Measurements from ENCODE around the gene PRKCA.
A peak's percentile ranks its signal among the peaks of the same experiment; 100 is the strongest.

Gene PRKCA

DNA sequence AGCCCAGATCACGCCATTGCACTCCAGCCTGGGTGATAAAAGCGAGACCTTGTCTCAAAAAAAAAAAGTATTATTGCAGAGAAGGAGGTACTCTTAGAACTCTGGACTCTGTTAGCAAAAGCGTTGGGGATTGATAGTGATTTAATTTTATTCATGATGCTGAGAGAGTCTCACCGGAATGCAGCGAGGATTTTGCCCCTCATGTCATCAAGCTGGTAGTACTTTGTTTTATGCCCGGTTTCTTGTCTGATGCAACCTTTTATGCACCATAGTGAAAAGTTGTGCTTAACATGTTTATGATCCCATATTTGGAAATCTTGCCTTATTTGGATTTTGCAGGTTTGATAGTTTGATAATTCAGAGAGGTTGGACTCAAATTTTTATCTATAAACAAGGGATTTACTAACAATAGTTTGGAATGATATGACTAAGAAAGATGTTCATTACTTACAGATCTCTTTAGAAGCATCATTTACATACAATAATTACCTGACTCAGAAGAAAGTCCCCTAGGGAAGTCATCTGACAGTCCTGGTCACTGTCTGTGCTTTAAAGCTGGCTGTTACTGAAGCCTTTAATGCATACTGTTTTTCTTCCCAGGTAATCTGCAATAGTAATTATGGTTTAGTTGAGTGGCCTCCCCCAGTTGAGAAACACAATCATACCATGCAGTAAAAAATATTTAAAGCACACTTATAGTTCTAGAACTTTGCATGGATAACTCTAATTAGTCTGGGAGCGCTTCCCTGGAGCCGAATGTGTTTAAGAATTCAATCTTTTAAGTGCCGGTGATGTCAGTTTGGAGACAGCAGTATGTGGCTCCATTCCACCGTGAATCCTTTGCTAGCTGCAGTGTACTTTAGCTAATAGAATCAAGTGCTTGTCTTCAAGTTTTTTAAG is 120.9 kb downstream of the PRKCA start:
- ATAC-seq (ENCODE audit: low read depth) (no peak), DNase-seq (ENCODE audit: low spot score) (no peak)
- TF ChIP-seq, protein P1, sequence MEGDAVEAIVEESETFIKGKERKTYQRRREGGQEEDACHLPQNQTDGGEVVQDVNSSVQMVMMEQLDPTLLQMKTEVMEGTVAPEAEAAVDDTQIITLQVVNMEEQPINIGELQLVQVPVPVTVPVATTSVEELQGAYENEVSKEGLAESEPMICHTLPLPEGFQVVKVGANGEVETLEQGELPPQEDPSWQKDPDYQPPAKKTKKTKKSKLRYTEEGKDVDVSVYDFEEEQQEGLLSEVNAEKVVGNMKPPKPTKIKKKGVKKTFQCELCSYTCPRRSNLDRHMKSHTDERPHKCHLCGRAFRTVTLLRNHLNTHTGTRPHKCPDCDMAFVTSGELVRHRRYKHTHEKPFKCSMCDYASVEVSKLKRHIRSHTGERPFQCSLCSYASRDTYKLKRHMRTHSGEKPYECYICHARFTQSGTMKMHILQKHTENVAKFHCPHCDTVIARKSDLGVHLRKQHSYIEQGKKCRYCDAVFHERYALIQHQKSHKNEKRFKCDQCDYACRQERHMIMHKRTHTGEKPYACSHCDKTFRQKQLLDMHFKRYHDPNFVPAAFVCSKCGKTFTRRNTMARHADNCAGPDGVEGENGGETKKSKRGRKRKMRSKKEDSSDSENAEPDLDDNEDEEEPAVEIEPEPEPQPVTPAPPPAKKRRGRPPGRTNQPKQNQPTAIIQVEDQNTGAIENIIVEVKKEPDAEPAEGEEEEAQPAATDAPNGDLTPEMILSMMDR (IDR thresholded peaks at IDR 0.05; ENCODE audit: poor library complexity, severe bottlenecking) = no peak
- no peaks in the 10 kb centered on the region for H3K9me3 ChIP-seq (ENCODE audit: severe bottlenecking)
- peak overlapping the region; percentile 53 for H3K27ac ChIP-seq (ENCODE audit: poor library complexity, severe bottlenecking)
- no peaks in the 10 kb centered on the region for H3K27me3 ChIP-seq (ENCODE audit: insufficient read depth, poor library complexity, severe bottlenecking)
- no peak overlapping the region for H3K4me3 ChIP-seq (ENCODE audit: severe bottlenecking)
- no peaks in the 10 kb centered on the region for H3K36me3 ChIP-seq (ENCODE audit: low read depth)
- peaks cover 18% of the 10 kb centered on the region for H3K4me1 ChIP-seq (ENCODE audit: insufficient read depth, poor library complexity, severe bottlenecking)

DNA sequence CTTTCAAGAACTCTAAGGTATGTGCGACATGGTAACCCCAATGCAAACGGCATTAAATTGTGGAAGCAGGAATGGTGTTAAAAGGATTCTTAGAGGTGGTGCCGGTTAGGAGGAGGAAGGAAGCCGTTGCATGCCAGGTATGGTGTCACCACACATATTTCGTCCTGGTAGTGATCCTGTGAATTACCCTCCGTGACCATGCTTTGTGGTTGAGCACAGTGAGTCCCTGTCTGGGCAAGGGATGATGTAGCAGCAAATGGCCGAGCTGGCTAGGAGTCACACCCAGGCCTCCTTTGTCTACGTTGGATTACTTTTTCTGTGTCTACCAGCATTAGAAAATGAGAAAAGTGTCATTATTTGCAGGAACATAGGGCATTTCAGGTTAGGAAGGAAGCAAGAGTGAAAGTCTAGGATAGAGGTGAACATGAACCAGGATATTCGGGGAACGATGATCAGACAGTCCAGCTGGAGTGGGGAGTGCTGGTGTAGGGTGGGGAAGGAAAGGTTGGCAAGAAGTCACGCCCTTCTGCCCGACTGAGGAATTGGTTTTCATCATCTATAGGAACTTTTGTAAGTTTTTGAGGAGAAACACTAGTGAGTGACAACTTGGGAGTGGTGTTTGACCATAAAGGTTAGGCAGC is 123.5 kb downstream of the PRKCA start:
- Histone ChIP-seq H3K4me1 (ENCODE audit: insufficient read depth, poor library complexity, severe bottlenecking) (peaks cover 19% of the 10 kb centered on the region), H3K4me3 (ENCODE audit: severe bottlenecking) (no peak overlapping the region), H3K27ac (ENCODE audit: poor library complexity, severe bottlenecking) (no peak overlapping the region), H3K27me3 (ENCODE audit: insufficient read depth, poor library complexity, severe bottlenecking) (no peaks in the 10 kb centered on the region), H3K9me3 (ENCODE audit: severe bottlenecking) (no peaks in the 10 kb centered on the region), H3K36me3 (ENCODE audit: low read depth) (no peaks in the 10 kb centered on the region)
- no peak for ATAC-seq (ENCODE audit: low read depth)
- no peak for DNase-seq (ENCODE audit: low spot score)
- TF ChIP-seq, protein P1 (IDR thresholded peaks at IDR 0.05; ENCODE audit: poor library complexity, severe bottlenecking) = no peak

DNA sequence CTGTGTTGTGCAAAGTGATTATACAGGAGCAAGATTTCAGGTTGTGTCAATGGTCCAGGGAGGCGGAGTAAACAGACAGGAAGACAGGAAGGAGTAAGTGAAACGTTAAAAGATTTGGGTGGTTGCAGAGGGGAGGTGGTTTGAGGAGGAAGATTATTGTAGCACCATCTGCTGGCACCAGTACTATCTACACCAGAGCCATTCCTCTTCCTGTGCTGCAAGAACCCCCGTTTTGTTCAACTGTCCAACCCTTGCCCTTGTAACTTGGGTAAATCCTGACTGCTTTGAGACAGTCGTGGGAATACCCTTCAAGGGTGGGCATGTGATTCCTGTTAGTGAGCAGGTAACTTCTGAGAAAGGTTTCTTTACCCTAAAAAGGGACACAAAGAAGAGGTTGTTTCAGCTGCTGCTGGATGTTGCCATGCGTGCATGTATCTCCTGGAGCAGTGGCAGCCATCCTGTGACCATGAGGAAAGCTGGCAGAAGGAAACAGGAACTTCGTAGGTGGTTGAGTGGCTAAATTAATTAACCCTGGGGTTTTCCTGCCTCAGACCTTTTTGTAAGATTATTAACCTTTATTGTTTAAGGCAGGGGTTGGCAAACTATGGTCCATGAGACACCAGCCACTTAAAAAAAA is 124.1 kb downstream of the PRKCA start:
- ATAC-seq (ENCODE audit: low read depth) = no peak
- Histone ChIP-seq H3K27ac (ENCODE audit: poor library complexity, severe bottlenecking) (no peak overlapping the region), H3K4me3 (ENCODE audit: severe bottlenecking) (no peak overlapping the region), H3K27me3 (ENCODE audit: insufficient read depth, poor library complexity, severe bottlenecking) (no peaks in the 10 kb centered on the region), H3K36me3 (ENCODE audit: low read depth) (no peaks in the 10 kb centered on the region), H3K4me1 (ENCODE audit: insufficient read depth, poor library complexity, severe bottlenecking) (peaks cover 24% of the 10 kb centered on the region), H3K9me3 (ENCODE audit: severe bottlenecking) (no peaks in the 10 kb centered on the region)
- DNase-seq (ENCODE audit: low spot score) = no peak
- TF ChIP-seq, protein P1 (IDR thresholded peaks at IDR 0.05; ENCODE audit: poor library complexity, severe bottlenecking) = peak; percentile 24

DNA sequence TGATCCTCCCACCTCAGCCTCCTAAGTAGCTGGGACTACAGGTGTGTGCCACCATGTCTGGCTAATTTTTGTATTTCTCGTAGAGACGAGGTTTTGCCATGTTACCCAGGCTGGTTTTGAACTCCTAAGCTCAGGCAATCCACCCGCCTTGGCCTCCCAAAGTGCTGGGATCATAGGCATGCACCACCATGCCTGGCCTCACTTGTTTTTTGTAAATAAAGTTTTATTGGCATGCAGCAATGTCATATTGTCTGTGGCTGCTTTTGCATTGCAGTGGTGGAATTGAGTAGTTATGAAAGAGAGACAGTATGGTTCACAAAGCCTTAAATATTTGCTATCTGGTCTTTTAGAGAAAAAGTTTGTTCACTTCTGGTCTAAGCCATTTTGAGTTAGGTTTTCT is 124.7 kb downstream of the PRKCA start:
- ATAC-seq (ENCODE audit: low read depth) (no peak), DNase-seq (ENCODE audit: low spot score) (no peak)
- Histone ChIP-seq H3K27me3 (ENCODE audit: insufficient read depth, poor library complexity, severe bottlenecking) (no peaks in the 10 kb centered on the region), H3K9me3 (ENCODE audit: severe bottlenecking) (no peaks in the 10 kb centered on the region), H3K4me1 (ENCODE audit: insufficient read depth, poor library complexity, severe bottlenecking) (peaks cover 24% of the 10 kb centered on the region), H3K4me3 (ENCODE audit: severe bottlenecking) (no peak overlapping the region), H3K36me3 (ENCODE audit: low read depth) (no peaks in the 10 kb centered on the region), H3K27ac (ENCODE audit: poor library complexity, severe bottlenecking) (no peak overlapping the region)
- TF ChIP-seq, protein P1 (IDR thresholded peaks at IDR 0.05; ENCODE audit: poor library complexity, severe bottlenecking) = no peak

Data from RWPE2 (cell line).